GM12801 (cell line): ENCODE results near the gene NAXD.

Experiments used
- TF ChIP-seq, protein P1 (sequence below): IDR thresholded peaks from one replicate; pipeline ENCODE4 v1.5.1; 2011; ENCODE audit warnings: control low read depth; ENCODE audit not compliant: insufficient read length; ENCODE audit errors: extremely low read depth

NAXD gene

DNA sequence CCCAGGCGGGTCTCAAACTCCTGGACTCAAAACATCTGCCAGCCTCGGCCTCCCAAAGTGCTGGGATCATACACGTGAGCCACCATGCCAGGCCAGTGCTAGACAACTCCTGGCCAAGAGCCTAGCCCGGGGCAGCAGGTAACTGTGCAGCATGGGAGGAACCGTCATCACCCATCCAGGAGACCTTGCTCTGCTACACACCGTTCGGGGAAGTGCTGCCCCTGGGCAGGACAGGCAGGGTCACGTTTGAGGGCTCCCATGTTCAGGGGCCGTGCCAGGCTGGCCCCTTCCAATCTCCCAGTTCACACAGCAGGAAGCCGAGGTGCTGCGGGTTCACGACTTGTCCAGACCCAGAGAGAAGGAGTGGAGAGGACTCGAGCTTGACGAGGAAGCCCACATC, 35.1 kb downstream of the NAXD start:
- TF ChIP-seq, protein P1, sequence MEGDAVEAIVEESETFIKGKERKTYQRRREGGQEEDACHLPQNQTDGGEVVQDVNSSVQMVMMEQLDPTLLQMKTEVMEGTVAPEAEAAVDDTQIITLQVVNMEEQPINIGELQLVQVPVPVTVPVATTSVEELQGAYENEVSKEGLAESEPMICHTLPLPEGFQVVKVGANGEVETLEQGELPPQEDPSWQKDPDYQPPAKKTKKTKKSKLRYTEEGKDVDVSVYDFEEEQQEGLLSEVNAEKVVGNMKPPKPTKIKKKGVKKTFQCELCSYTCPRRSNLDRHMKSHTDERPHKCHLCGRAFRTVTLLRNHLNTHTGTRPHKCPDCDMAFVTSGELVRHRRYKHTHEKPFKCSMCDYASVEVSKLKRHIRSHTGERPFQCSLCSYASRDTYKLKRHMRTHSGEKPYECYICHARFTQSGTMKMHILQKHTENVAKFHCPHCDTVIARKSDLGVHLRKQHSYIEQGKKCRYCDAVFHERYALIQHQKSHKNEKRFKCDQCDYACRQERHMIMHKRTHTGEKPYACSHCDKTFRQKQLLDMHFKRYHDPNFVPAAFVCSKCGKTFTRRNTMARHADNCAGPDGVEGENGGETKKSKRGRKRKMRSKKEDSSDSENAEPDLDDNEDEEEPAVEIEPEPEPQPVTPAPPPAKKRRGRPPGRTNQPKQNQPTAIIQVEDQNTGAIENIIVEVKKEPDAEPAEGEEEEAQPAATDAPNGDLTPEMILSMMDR: no peak

- TF ChIP-seq, protein P1: no peak
These were observed 35.9 kb downstream of the NAXD start for GRCh38 chr13:110651271-110651670.

DNA sequence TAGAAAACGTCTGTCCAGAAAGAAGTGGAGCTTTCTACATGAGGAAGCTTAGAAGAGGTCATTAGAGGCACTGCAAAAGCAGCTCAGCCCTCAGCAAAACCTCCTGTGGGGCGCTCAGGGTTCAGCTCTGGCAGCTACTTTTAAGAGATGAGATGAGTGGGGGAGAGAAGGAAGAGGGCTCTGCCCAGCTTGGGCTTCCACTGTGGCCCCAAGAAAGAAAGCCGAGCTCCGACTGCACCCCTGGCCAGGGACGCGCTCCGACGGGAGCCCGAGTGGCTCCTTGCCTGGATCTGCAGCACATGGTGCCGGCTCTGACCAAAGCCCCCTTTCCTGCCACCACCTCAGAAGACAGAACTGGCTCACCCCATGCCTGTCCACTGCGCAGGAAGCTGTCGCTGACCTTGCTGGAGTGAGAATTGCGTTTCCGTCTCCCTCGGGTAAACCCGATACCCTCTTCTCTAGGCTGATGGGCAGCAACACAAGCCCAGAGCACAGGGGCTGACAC, 36.4 kb downstream of the NAXD start:
- TF ChIP-seq, protein P1: no peak

GRCh38 chr13:110652231-110652730, 36.9 kb downstream of the NAXD start:
- TF ChIP-seq, protein P1: no peak

- TF ChIP-seq, protein P1: no peak
These were observed 37.4 kb downstream of the NAXD start for GRCh38 chr13:110652764-110653163.

DNA sequence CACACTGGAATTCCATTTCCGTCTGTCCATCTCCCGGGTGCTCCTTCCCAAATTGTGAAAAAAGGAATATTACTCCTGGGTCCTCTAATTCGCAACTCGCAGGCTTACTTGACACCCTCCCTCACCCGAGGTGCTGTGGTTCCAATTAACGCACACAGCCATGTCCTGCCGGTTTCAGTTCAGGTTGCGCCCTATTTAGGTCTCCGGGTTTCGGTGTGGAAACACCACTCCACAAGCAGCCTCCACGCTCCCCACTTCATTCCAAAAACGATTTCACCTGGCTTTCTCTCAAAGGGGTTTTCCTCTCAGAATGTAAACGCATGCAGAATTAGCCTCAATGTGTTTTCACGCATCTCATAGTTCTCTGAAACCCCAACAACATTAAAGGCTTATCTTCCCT, 37.9 kb downstream of the NAXD start:
- TF ChIP-seq, protein P1: no peak

DNA sequence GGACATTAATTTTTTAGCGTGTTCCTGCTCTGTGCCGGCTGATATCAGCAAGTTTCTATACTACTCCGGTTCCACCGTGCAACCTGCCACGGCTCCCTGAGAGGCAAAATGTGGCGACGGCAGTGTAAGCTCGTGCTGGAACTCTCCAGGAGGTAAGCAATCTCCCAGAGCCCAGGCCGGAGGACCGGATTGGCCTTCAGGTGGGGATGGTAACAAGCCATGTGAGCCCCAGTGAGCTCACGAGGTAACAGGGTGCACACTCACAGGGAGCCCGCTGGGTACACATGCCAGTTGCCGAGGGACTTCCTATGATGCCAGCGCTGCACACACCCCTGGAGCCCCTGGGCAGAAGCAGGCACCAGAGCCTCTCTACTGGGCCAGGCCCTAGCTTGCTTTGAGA, 38.5 kb downstream of the NAXD start:
- TF ChIP-seq, protein P1: no peak
